ENCODE measurements around the gene SRC.

GRCh38 chr20:37353285-37353849 is 7.4 kb downstream of the SRC start:
- TF ChIP-seq EZH2 (IDR thresholded peaks at IDR 0.05; ENCODE audit: low read depth, unreplicated experiment): no peak
- no peak for TF ChIP-seq CTCF (conservative IDR thresholded peaks at IDR 0.05; ENCODE audit: low read depth in 2 of 2)
